Breast epithelium (tissue), 4 donors: Measurements from ENCODE around the gene NSL1. TPM values are rescaled to one million over a fixed set of nuclear protein-coding genes. Genes with fewer than 3 reads are reported as not detected.
"Not testable (repeated sequence)": the region's sequence is repeated elsewhere in the genome, so short reads cannot be mapped to it uniquely, and the experiment has no call there.

Experiments used
- DNase-seq, 2 donors: peaks; one replicate each; pipeline ENCODE4 v3.0.0-alpha.2; 2019; ENCODE audit warnings: low spot score in 2 of 2
- H3K27ac ChIP-seq, 2 donors: fragments of 200-600 bp; sonication (generic) in 1 of 2; one replicate each; pipeline ENCODE4 v1.5.1; 2016 to 2019; ENCODE audit warnings: mild to moderate bottlenecking in 1 of 2
- H3K27me3 ChIP-seq, 2 donors: fragments of 200-600 bp; sonication (generic) in 1 of 2; one replicate each; pipeline versions ENCODE4 v1.5.1 to v1.6.0; 2017 to 2019; ENCODE audit warnings: control low read depth in 1 of 2, mild to moderate bottlenecking in 1 of 2
- H3K36me3 ChIP-seq: fragments of 200-600 bp; one replicate; pipeline ENCODE4 v1.5.1; 2019
- H3K4me1 ChIP-seq, 2 donors: fragments of 200-600 bp; sonication (generic); one replicate each; pipeline ENCODE4 v1.5.1; 2016 to 2019; ENCODE audit warnings: control low read depth in 1 of 2
- H3K4me3 ChIP-seq, 3 donors: fragments of 200-600 bp; sonication (generic); 1 replicate in 2 of 3; 2 replicates in 1 of 3; pipeline ENCODE4 v1.5.1; 2016 to 2019; ENCODE audit warnings: mild to moderate bottlenecking in 3 of 3, moderate library complexity in 2 of 3
- H3K9me3 ChIP-seq, 2 donors: fragments of 200-600 bp; sonication (generic) in 1 of 2; one replicate each; pipeline ENCODE4 v1.5.1; 2016 to 2019; ENCODE audit warnings: control low read depth in 1 of 2
- POLR2A ChIP-seq: fragments of 450-650 bp; IDR thresholded peaks from one replicate; pipeline ENCODE4 v1.6.1; 2016; ENCODE audit warnings: antibody characterized with exemption, mild to moderate bottlenecking, moderate library complexity
- POLR2AphosphoS5 ChIP-seq, 3 donors: sonication (generic); formaldehyde crosslinking; IDR thresholded peaks; one replicate each; pipeline ENCODE4 v1.6.1; 2017; ENCODE audit warnings: antibody characterized with exemption in 3 of 3
- intact Hi-C: fragments of 100-400 bp; cut with DNase I; formaldehyde crosslinking; loops from one replicate; pipeline ENCODE4 v1.15.1; 2023; ENCODE audit warnings: low total_unique reads
- total RNA-seq, 3 donors: library from RNA; depleted of rRNA; stranded (reverse); fragments of >200 nt; gene quantifications; one replicate each; pipeline ENCODE4 v1.1.0, GENCODE V29; 2016
- TF ChIP-seq, protein P1 (sequence below), 3 donors: fragments of 450-650 bp; IDR thresholded peaks; one replicate each; pipeline ENCODE4 v1.5.1; 2016 to 2017; ENCODE audit warnings: antibody characterized with exemption in 3 of 3, mild to moderate bottlenecking in 3 of 3, moderate library complexity in 3 of 3

Gene NSL1
- total RNA-seq, 3 donors from 2014 or later = 28.5 to 47.5 (median 44.6) TPM

DNA sequence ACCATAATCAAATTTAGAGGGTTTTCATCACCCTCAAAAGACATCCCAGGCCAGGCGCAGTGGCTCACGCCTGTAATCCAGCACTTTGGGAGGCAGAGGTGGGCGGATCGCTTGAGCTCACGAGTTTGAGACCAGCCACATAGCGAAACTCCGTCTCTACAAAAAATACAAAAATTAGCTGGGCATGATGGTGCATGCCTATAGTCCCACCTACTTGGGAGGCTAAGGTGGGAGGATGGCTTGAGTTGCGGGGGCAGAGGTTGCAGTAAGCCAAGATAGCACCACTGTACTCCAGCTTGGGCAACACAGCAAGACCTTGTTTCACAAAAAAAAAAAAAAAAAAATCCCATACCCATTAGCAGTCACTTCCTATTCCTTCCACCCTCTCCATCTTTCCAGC lies 58.5 kb downstream of the NSL1 start:
- Histone ChIP-seq H3K4me3 (no peak overlapping the region), H3K9me3 (no peaks in the 10 kb centered on the region), H3K27me3 (no peaks in the 10 kb centered on the region), H3K27ac (no peak overlapping the region), H3K4me1 (no peaks in the 10 kb centered on the region), H3K36me3 (no peaks in the 10 kb centered on the region)
- TF ChIP-seq, protein P1, sequence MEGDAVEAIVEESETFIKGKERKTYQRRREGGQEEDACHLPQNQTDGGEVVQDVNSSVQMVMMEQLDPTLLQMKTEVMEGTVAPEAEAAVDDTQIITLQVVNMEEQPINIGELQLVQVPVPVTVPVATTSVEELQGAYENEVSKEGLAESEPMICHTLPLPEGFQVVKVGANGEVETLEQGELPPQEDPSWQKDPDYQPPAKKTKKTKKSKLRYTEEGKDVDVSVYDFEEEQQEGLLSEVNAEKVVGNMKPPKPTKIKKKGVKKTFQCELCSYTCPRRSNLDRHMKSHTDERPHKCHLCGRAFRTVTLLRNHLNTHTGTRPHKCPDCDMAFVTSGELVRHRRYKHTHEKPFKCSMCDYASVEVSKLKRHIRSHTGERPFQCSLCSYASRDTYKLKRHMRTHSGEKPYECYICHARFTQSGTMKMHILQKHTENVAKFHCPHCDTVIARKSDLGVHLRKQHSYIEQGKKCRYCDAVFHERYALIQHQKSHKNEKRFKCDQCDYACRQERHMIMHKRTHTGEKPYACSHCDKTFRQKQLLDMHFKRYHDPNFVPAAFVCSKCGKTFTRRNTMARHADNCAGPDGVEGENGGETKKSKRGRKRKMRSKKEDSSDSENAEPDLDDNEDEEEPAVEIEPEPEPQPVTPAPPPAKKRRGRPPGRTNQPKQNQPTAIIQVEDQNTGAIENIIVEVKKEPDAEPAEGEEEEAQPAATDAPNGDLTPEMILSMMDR (IDR thresholded peaks at IDR 0.05) = no peak
- TF ChIP-seq POLR2A (no peak), POLR2AphosphoS5 (IDR thresholded peaks at IDR 0.05) (no peak)
- intact Hi-C loops = no loop called here
- DNase-seq = no peak

DNA sequence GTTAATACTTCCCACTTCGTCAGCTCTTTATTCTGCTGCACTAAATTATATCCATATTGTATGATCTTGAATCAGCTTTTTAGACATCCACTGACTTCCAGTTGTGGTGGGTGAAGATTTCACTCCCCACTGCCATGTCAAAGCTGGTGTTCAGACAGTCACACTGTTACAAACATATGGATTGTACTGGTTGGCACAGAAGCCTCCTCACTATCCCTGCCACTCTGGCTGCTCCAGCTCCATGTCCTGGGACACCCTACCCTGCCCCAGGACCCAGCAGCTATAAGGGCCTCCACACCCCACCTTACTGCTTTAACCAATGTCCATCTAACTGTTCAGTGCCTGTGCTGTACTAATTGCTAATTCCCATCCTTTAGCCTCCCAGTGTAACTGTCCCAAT lies 59.9 kb downstream of the NSL1 start:
- DNase-seq = no peak
- H3K4me3 ChIP-seq = no peak overlapping the region
- H3K27ac ChIP-seq = no peak overlapping the region
- H3K27me3 ChIP-seq = no peaks in the 10 kb centered on the region
- TF ChIP-seq, protein P1 (IDR thresholded peaks at IDR 0.05) = no peak
- intact Hi-C loops = no loop called here
- H3K4me1 ChIP-seq = no peaks in the 10 kb centered on the region
- H3K9me3 ChIP-seq = no peaks in the 10 kb centered on the region
- H3K36me3 ChIP-seq = no peaks in the 10 kb centered on the region

DNA sequence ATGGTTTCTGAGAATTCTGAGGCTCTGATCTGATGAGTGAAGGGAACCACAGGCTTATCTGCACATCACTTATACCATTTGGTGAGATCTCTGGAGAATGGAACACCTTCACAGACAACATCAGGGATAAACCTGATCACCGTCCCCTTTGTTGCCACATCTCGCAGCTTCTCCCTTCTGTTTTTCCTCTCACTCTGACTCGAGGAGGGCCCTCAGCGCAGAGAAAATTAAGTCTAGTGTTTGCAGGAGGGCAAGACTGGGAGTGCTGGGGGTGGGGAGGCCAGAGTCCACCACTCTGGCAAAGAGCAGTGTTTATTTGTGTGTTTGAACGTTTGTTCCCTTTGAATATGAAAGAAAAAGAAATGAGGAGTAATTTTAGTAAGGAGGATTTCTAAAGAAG lies 63.0 kb downstream of the NSL1 start:
- Histone ChIP-seq H3K4me1 (no peaks in the 10 kb centered on the region), H3K36me3 (no peaks in the 10 kb centered on the region), H3K4me3 (no peak overlapping the region), H3K27me3 (no peaks in the 10 kb centered on the region), H3K27ac (no peak overlapping the region), H3K9me3 (no peaks in the 10 kb centered on the region)
- TF ChIP-seq, protein P1 (IDR thresholded peaks at IDR 0.05) = no peak
- TF ChIP-seq POLR2A (no peak), POLR2AphosphoS5 (IDR thresholded peaks at IDR 0.05) (no peak)
- intact Hi-C loops = no loop called here
- DNase-seq = no peak

DNA sequence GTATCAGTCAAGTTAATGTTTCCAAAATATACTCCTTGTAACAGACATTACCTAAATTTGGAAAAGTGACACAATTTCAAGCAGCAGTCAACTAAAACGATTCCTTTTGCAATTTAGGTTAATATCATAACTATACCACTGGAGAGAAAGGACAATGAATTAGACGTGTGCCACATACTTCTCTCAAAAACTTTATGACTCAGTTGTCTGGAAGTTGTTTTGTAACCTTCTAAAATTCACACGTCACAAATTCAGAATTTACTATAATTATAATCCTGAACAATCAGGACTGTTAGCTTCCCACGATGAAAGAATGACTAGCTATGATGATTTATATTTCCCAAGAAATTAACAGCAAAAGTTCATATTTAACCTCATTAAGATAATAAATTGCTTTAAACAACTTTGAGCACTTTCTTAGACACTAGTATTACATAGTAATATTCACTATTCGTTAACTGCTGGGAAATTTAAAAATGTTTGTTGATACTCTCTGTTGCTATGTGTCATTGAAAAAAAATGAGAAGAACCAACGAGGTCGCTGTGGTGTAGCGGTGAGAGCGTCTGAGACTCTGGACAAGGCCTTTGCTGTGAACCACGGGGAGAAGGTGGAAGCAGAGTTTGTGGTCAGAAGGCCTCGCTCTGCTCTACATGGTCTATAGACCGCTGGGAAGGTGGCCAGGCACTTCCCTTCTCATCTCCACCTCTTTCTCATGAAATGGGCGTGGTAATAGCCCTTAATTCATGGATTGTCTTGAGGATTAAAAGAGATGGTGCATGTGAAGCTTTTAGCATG lies 64.0 kb downstream of the NSL1 start:
- no peak overlapping the region for H3K27ac ChIP-seq
- no peak overlapping the region for H3K4me3 ChIP-seq
- H3K27me3 ChIP-seq = no peaks in the 10 kb centered on the region
- no peaks in the 10 kb centered on the region for H3K4me1 ChIP-seq
- intact Hi-C loops = no loop called here
- no peaks in the 10 kb centered on the region for H3K36me3 ChIP-seq
- TF ChIP-seq, protein P1 (IDR thresholded peaks at IDR 0.05) = no peak
- TF ChIP-seq POLR2AphosphoS5 (IDR thresholded peaks at IDR 0.05) = no peak
- TF ChIP-seq POLR2A = no peak
- H3K9me3 ChIP-seq = no peaks in the 10 kb centered on the region
- no peak for DNase-seq

DNA sequence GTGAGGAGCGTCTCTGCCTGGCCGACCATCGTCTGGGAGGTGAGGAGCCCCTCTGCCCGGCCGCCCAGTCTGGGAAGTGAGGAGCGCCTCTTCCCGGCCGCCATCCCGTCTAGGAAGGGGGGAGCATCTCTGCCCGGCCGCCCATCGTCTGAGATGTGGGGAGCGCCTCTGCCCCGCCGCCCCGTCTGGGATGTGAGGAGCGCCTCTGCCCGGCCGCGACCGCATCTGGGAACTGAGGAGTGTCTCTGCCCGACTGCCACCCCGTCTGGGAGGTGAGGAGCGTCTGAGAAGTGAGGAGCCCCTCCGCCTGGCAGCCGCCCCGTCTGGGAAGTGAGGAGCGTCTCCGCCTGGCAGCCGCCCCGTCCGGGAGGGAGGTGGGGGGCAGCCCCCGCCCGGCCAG lies 66.9 kb downstream of the NSL1 start:
- intact Hi-C loops, H3K27ac ChIP-seq: not testable (repeated sequence)

More for the DNA sequence above, 66.9 kb downstream of the NSL1 start:
- H3K4me3 ChIP-seq, H3K27me3 ChIP-seq, H3K9me3 ChIP-seq, DNase-seq, H3K4me1 ChIP-seq, H3K36me3 ChIP-seq: not testable (repeated sequence)
